Measurements from ENCODE around the gene NUP43.
"Not testable (repeated sequence)": the region's sequence is repeated elsewhere in the genome, so short reads cannot be mapped to it uniquely, and the experiment has no call there.

NUP43 gene

GRCh38 chr6:149754548-149754947 lies 8.2 kb upstream of the NUP43 start:
- no peak overlapping the region for H3K4me3 Mint-ChIP-seq
- no peaks in the 10 kb centered on the region for H3K9me3 Mint-ChIP-seq (ENCODE audit: low read depth)
- H3K4me1 Mint-ChIP-seq (ENCODE audit: low read depth), result peaks cover 30% of the 10 kb centered on the region
- no peak overlapping the region for H3K27ac Mint-ChIP-seq
- no peaks in the 10 kb centered on the region for H3K27me3 Mint-ChIP-seq
- H3K36me3 Mint-ChIP-seq, result no peaks in the 10 kb centered on the region

- not testable (repeated sequence) for H3K4me3 Mint-ChIP-seq; H3K36me3 Mint-ChIP-seq; H3K27me3 Mint-ChIP-seq; H3K27ac Mint-ChIP-seq; H3K9me3 Mint-ChIP-seq (ENCODE audit: low read depth)
- peaks cover 31% of the 10 kb centered on the region for H3K4me1 Mint-ChIP-seq (ENCODE audit: low read depth)
Observed at GRCh38 chr6:149753374-149753637, 7.0 kb upstream of the NUP43 start.

GRCh38 chr6:149752600-149753373 lies 6.5 kb upstream of the NUP43 start:
- Mint-ChIP-seq H3K27ac (no peak overlapping the region), H3K9me3 (ENCODE audit: low read depth) (no peaks in the 10 kb centered on the region), H3K4me3 (peak overlapping the region; percentile 35), H3K27me3 (no peaks in the 10 kb centered on the region), H3K4me1 (ENCODE audit: low read depth) (peaks cover 31% of the 10 kb centered on the region), H3K36me3 (no peaks in the 10 kb centered on the region)

- not testable (repeated sequence) for H3K27ac Mint-ChIP-seq; H3K27me3 Mint-ChIP-seq; H3K36me3 Mint-ChIP-seq; H3K9me3 Mint-ChIP-seq (ENCODE audit: low read depth)
- Mint-ChIP-seq H3K4me3 (peak overlapping the region; percentile 23), H3K4me1 (ENCODE audit: low read depth) (peaks cover 35% of the 10 kb centered on the region)
Observed at GRCh38 chr6:149751920-149752319, 5.6 kb upstream of the NUP43 start.

GRCh38 chr6:149751239-149751638 lies 4.9 kb upstream of the NUP43 start:
- H3K27ac Mint-ChIP-seq, result no peak overlapping the region
- peak overlapping the region; percentile 23 for H3K4me3 Mint-ChIP-seq
- no peaks in the 10 kb centered on the region for H3K36me3 Mint-ChIP-seq
- H3K9me3 Mint-ChIP-seq (ENCODE audit: low read depth), result no peaks in the 10 kb centered on the region
- peaks cover 42% of the 10 kb centered on the region for H3K4me1 Mint-ChIP-seq (ENCODE audit: low read depth)
- H3K27me3 Mint-ChIP-seq, result no peaks in the 10 kb centered on the region

GRCh38 chr6:149750136-149750609 lies 3.8 kb upstream of the NUP43 start:
- peak overlapping the region; percentile 75 for H3K27ac Mint-ChIP-seq
- H3K9me3 Mint-ChIP-seq (ENCODE audit: low read depth), result no peaks in the 10 kb centered on the region
- peaks cover 3% of the 10 kb centered on the region for H3K36me3 Mint-ChIP-seq
- peaks cover 42% of the 10 kb centered on the region for H3K4me1 Mint-ChIP-seq (ENCODE audit: low read depth)
- peak overlapping the region; percentile 90 for H3K4me3 Mint-ChIP-seq
- H3K27me3 Mint-ChIP-seq, result no peaks in the 10 kb centered on the region

GRCh38 chr6:149749594-149750135 lies 3.3 kb upstream of the NUP43 start, which contains the start of gene PCMT1:
Gene PCMT1, plus strand, starts transcription at chr6:149749741. Its CDS starts 161 bp downstream, at chr6:149749902.
- no peaks in the 10 kb centered on the region for H3K27me3 Mint-ChIP-seq
- no peaks in the 10 kb centered on the region for H3K9me3 Mint-ChIP-seq (ENCODE audit: low read depth)
- H3K4me1 Mint-ChIP-seq (ENCODE audit: low read depth), result peaks cover 42% of the 10 kb centered on the region
- H3K27ac Mint-ChIP-seq, result peak within 1 kb of the TSS; percentile 75
- H3K36me3 Mint-ChIP-seq, result peaks cover 3% of the 10 kb centered on the region
- peak within 1 kb of the TSS; percentile 90 for H3K4me3 Mint-ChIP-seq

GRCh38 chr6:149749082-149749593 lies 2.8 kb upstream of the NUP43 start:
- not testable (repeated sequence) for H3K9me3 Mint-ChIP-seq (ENCODE audit: low read depth); H3K36me3 Mint-ChIP-seq; H3K27me3 Mint-ChIP-seq
- Mint-ChIP-seq H3K4me3 (peak overlapping the region; percentile 90), H3K4me1 (ENCODE audit: low read depth) (peaks cover 42% of the 10 kb centered on the region), H3K27ac (peak overlapping the region; percentile 70)

GRCh38 chr6:149745252-149745651 lies 1.1 kb downstream of the NUP43 start:
- not testable (repeated sequence) for H3K27me3 Mint-ChIP-seq; H3K9me3 Mint-ChIP-seq (ENCODE audit: low read depth); H3K36me3 Mint-ChIP-seq
- peak overlapping the region; percentile 87 for H3K27ac Mint-ChIP-seq
- peak overlapping the region; percentile 98 for H3K4me3 Mint-ChIP-seq
- H3K4me1 Mint-ChIP-seq (ENCODE audit: low read depth), result peaks cover 25% of the 10 kb centered on the region

GRCh38 chr6:149734915-149735314 lies 11.4 kb downstream of the NUP43 start:
- Mint-ChIP-seq H3K27ac (no peak overlapping the region), H3K36me3 (peaks cover 5% of the 10 kb centered on the region), H3K4me3 (no peak overlapping the region), H3K9me3 (ENCODE audit: low read depth) (no peaks in the 10 kb centered on the region), H3K4me1 (ENCODE audit: low read depth) (no peaks in the 10 kb centered on the region), H3K27me3 (no peaks in the 10 kb centered on the region)

GRCh38 chr6:149733089-149733720 lies 13.1 kb downstream of the NUP43 start:
- Mint-ChIP-seq H3K27ac (no peak overlapping the region), H3K27me3 (no peaks in the 10 kb centered on the region), H3K9me3 (ENCODE audit: low read depth) (no peaks in the 10 kb centered on the region), H3K4me1 (ENCODE audit: low read depth) (peaks cover 11% of the 10 kb centered on the region), H3K36me3 (peaks cover 4% of the 10 kb centered on the region), H3K4me3 (no peak overlapping the region)

GRCh38 chr6:149729824-149730223 lies 16.5 kb downstream of the NUP43 start:
- Mint-ChIP-seq H3K4me3 (no peak overlapping the region), H3K27me3 (no peaks in the 10 kb centered on the region), H3K36me3 (peaks cover 4% of the 10 kb centered on the region), H3K27ac (no peak overlapping the region), H3K9me3 (ENCODE audit: low read depth) (no peaks in the 10 kb centered on the region), H3K4me1 (ENCODE audit: low read depth) (peaks cover 15% of the 10 kb centered on the region)

GRCh38 chr6:149728499-149729234 lies 17.7 kb downstream of the NUP43 start:
- no peaks in the 10 kb centered on the region for H3K27me3 Mint-ChIP-seq
- H3K4me1 Mint-ChIP-seq (ENCODE audit: low read depth), result peaks cover 18% of the 10 kb centered on the region
- peaks cover 4% of the 10 kb centered on the region for H3K36me3 Mint-ChIP-seq
- H3K9me3 Mint-ChIP-seq (ENCODE audit: low read depth), result no peaks in the 10 kb centered on the region
- H3K27ac Mint-ChIP-seq, result peak overlapping the region; percentile 84
- H3K4me3 Mint-ChIP-seq, result peak overlapping the region; percentile 33

- Mint-ChIP-seq H3K27me3 (no peaks in the 10 kb centered on the region), H3K36me3 (peaks cover 4% of the 10 kb centered on the region), H3K4me3 (peak overlapping the region; percentile 33), H3K9me3 (ENCODE audit: low read depth) (no peaks in the 10 kb centered on the region), H3K27ac (peak overlapping the region; percentile 84), H3K4me1 (ENCODE audit: low read depth) (peaks cover 18% of the 10 kb centered on the region)
Observed at GRCh38 chr6:149727793-149728498, 18.4 kb downstream of the NUP43 start.

Data from activated naive CD8-positive, alpha-beta T cell (primary cell).